Keratinocyte (primary cell): ENCODE measurements around the gene CYB561. TPM values are rescaled to one million over a fixed set of nuclear protein-coding genes. Genes with fewer than 3 reads are reported as not detected.

Source experiments
- DNase-seq: peaks from one replicate; pipeline ENCODE4 v3.0.0-alpha.2; 2011; ENCODE audit warnings: low read depth, missing footprints, low spot score
- FAIRE-seq: peaks from 2 replicates; lab custom pipeline; 2011; peaks lifted over from hg19 to GRCh38; lab: Jason Lieb, UNC
- H2AFZ ChIP-seq: 2 replicates; pipeline ENCODE4 v1.6.0; 2012; ENCODE audit warnings: low read length, control low read depth, inconsistent platforms; ENCODE audit not compliant: control insufficient read depth
- H3K27ac ChIP-seq: 2 replicates; pipeline ENCODE4 v1.5.1; 2011; ENCODE audit warnings: low read length; ENCODE audit not compliant: control insufficient read depth, insufficient read depth
- H3K27me3 ChIP-seq: 3 replicates; pipeline ENCODE4 v1.6.0; 2011; ENCODE audit warnings: low read length; ENCODE audit not compliant: control insufficient read depth, insufficient read depth; ENCODE audit errors: extremely low read depth
- H3K36me3 ChIP-seq, 2 experiments: 2 replicates in 1 of 2; 3 replicates in 1 of 2; pipeline ENCODE4 v1.5.1; 2011; ENCODE audit warnings: low read length in 2 of 2, mild to moderate bottlenecking in 1 of 2; ENCODE audit not compliant: control insufficient read depth in 2 of 2, insufficient read depth in 2 of 2; ENCODE audit errors: extremely low read depth in 1 of 2
- H3K4me1 ChIP-seq: 3 replicates; pipeline ENCODE4 v1.5.1; 2011; ENCODE audit warnings: low read length; ENCODE audit not compliant: control insufficient read depth, insufficient read depth; ENCODE audit errors: extremely low read depth
- H3K4me2 ChIP-seq: 3 replicates; pipeline ENCODE4 v1.6.0; 2011; ENCODE audit warnings: low read depth, low read length; ENCODE audit not compliant: control insufficient read depth, insufficient read depth; ENCODE audit errors: extremely low read depth
- H3K4me3 ChIP-seq, 3 experiments: fragments of 200-600 bp in 1 of 3; sonication (generic) in 1 of 3; 2 replicates in 2 of 3; 3 replicates in 1 of 3; pipeline ENCODE4 v1.5.1; 2011 to 2016; ENCODE audit warnings: low read length in 3 of 3, mild to moderate bottlenecking in 3 of 3, control low read depth in 2 of 3, inconsistent platforms in 1 of 3, low read depth in 1 of 3, mixed read lengths in 1 of 3, mixed run types in 1 of 3, moderate library complexity in 1 of 3; ENCODE audit not compliant: control insufficient read depth in 2 of 3, insufficient read depth in 2 of 3; ENCODE audit errors: extremely low read depth in 1 of 3
- H3K79me2 ChIP-seq: 2 replicates; pipeline ENCODE4 v1.6.0; 2012; ENCODE audit warnings: low read length; ENCODE audit not compliant: control insufficient read depth, insufficient read depth
- H3K9ac ChIP-seq: 3 replicates; pipeline ENCODE4 v1.6.0; 2011; ENCODE audit warnings: low read length; ENCODE audit not compliant: control insufficient read depth, insufficient read depth; ENCODE audit errors: extremely low read depth
- H3K9me1 ChIP-seq: 3 replicates; pipeline ENCODE4 v1.6.0; 2011; ENCODE audit warnings: low read length; ENCODE audit not compliant: control insufficient read depth, insufficient read depth; ENCODE audit errors: extremely low read depth
- H3K9me3 ChIP-seq: 2 replicates; pipeline ENCODE4 v1.5.1; 2012; ENCODE audit warnings: low read depth, low read length; ENCODE audit not compliant: control insufficient read depth
- H4K20me1 ChIP-seq: 3 replicates; pipeline ENCODE4 v1.6.0; 2011; ENCODE audit warnings: low read length; ENCODE audit not compliant: control insufficient read depth, insufficient read depth; ENCODE audit errors: extremely low read depth
- EZH2 ChIP-seq: IDR thresholded peaks from one replicate; pipeline ENCODE4 v1.6.1; 2012; ENCODE audit warnings: inconsistent platforms, mild to moderate bottlenecking, low read length, moderate library complexity
- dilution Hi-C: fragments of 300-500 bp; cut with MboI; formaldehyde crosslinking; loops from one replicate; pipeline ENCODE4 v1.7.0; 2020; ENCODE audit warnings: low sequenced_read_pairs; ENCODE audit not compliant: extremely low pct_ligation_motif_present
- polyA plus RNA-seq, 5 experiments: library from polyadenylated mRNA; depleted of rRNA in 3 of 5; stranded (reverse) in 3 of 5; stranded (forward) in 1 of 5; unstranded in 1 of 5; fragments of >200 nt; gene quantifications; 1 replicate in 1 of 5; 2 replicates in 3 of 5; 3 replicates in 1 of 5; pipeline versions ENCODE4 v1.2.1 to v1.2.3, GENCODE V29; 2011 to 2012; ENCODE audit warnings: missing spikeins in 2 of 5, low read depth in 1 of 5, low replicate concordance in 1 of 5
- TF ChIP-seq, protein P1 (sequence below), 3 experiments: IDR thresholded peaks in 1 of 3; conservative IDR thresholded peaks in 1 of 3; optimal IDR thresholded peaks in 1 of 3; 2 replicates in 2 of 3; 3 replicates in 1 of 3; pipeline versions ENCODE3 to v1.5.1; 2011; ENCODE audit warnings: low read length in 3 of 3, mild to moderate bottlenecking in 3 of 3, moderate library complexity in 2 of 3, control low read depth in 1 of 3, inconsistent platforms in 1 of 3; ENCODE audit not compliant: insufficient read depth in 2 of 3; ENCODE audit errors: extremely low read depth in 1 of 3

CYB561 gene
- polyA plus RNA-seq, 1 donor (not counting 4 experiments of a cell fraction or from before 2014, with no cell fraction given) = 14.4 TPM

DNA sequence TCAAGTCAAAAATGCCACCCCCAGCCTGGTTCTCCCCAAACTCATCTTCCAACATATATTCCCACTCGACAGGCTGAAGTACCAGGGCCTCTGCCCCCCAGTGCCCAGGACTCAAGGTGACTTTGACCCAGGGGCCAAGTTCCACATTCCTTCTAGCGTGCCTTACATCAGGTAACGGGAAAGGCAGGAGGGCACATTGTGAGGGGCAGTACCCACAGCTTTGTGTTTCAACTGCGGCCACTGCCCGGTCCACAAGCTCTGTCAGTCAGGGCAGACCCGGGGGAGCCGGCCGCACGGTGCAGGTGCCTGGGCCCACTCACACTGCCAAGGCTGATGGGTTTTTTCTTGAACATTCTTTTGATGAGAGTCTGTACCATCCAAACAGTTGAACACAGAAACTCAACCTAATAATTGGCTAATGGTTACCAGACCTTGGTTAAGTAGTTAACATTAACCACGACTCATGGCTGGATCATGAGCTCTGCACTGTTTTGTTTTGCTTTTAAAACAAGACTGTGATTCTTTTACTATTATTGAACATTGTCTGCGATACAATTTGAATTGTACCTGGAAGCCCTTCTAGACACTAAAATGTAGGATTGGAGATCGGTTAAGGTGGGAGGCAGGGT is 48.3 kb upstream of the CYB561 start:
- Histone ChIP-seq H2AFZ (no peak overlapping the region), H3K4me2 (no peak overlapping the region), H4K20me1 (no peaks in the 10 kb centered on the region), H3K9me1 (no peaks in the 10 kb centered on the region), H3K36me3 (no peaks in the 10 kb centered on the region), H3K79me2 (no peaks in the 10 kb centered on the region), H3K9ac (no peak overlapping the region), H3K4me1 (no peaks in the 10 kb centered on the region), H3K4me3 (no peak overlapping the region), H3K27me3 (peaks cover 21% of the 10 kb centered on the region), H3K27ac (no peak overlapping the region), H3K9me3 (no peaks in the 10 kb centered on the region)
- DNase-seq = no peak
- dilution Hi-C loops = no loop called here
- TF ChIP-seq, protein P1, sequence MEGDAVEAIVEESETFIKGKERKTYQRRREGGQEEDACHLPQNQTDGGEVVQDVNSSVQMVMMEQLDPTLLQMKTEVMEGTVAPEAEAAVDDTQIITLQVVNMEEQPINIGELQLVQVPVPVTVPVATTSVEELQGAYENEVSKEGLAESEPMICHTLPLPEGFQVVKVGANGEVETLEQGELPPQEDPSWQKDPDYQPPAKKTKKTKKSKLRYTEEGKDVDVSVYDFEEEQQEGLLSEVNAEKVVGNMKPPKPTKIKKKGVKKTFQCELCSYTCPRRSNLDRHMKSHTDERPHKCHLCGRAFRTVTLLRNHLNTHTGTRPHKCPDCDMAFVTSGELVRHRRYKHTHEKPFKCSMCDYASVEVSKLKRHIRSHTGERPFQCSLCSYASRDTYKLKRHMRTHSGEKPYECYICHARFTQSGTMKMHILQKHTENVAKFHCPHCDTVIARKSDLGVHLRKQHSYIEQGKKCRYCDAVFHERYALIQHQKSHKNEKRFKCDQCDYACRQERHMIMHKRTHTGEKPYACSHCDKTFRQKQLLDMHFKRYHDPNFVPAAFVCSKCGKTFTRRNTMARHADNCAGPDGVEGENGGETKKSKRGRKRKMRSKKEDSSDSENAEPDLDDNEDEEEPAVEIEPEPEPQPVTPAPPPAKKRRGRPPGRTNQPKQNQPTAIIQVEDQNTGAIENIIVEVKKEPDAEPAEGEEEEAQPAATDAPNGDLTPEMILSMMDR (optimal IDR thresholded peaks at IDR 0.05 in 1 of 3, IDR thresholded peaks at IDR 0.05 in 1 of 3, conservative IDR thresholded peaks at IDR 0.05 in 1 of 3; ENCODE audit: extremely low read depth in 1 of 3, insufficient read depth in 2 of 3, low read length in 3 of 3) = no peak
- no peak for TF ChIP-seq EZH2
- FAIRE-seq = no peak

DNA sequence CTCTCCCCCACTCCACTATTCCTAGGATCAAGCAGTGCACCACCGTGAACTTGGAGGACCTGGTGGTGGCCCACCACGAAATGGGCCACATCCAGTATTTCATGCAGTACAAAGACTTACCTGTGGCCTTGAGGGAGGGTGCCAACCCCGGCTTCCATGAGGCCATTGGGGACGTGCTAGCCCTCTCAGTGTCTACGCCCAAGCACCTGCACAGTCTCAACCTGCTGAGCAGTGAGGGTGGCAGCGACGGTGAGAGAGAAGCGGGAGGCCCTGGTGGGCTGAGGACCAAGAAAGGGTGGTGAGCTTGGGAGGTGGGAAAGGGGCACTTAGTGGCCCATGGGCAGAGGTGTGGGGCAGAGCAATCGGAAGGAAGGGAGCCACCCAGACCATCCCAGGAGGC is 47.3 kb upstream of the CYB561 start:
- Histone ChIP-seq H3K9ac (no peak overlapping the region), H3K27ac (no peak overlapping the region), H3K79me2 (no peaks in the 10 kb centered on the region), H3K4me3 (no peak overlapping the region), H3K4me2 (no peak overlapping the region), H3K9me3 (no peaks in the 10 kb centered on the region), H2AFZ (no peak overlapping the region), H3K9me1 (no peaks in the 10 kb centered on the region), H4K20me1 (no peaks in the 10 kb centered on the region), H3K27me3 (peaks cover 20% of the 10 kb centered on the region), H3K36me3 (no peaks in the 10 kb centered on the region), H3K4me1 (no peaks in the 10 kb centered on the region)
- TF ChIP-seq, protein P1 (optimal IDR thresholded peaks at IDR 0.05 in 1 of 3, IDR thresholded peaks at IDR 0.05 in 1 of 3, conservative IDR thresholded peaks at IDR 0.05 in 1 of 3; ENCODE audit: extremely low read depth in 1 of 3, insufficient read depth in 2 of 3, low read length in 3 of 3) = no peak
- TF ChIP-seq EZH2 = no peak
- no peak for FAIRE-seq
- dilution Hi-C loops = no loop called here
- DNase-seq = no peak
